Endothelial cell of hepatic sinusoid (primary cell): Measurements from ENCODE around the gene PIGN.

Experiments used
- in situ Hi-C: cut with HindIII; loops from 2 replicates; pipeline ENCODE4 v1.10.0; 2017; ENCODE audit warnings: low sequenced_read_pairs

The PIGN gene

GRCh38 chr18:62122330-62122729 is 64.5 kb downstream of the PIGN start:
- in situ Hi-C loops: no loop called here

GRCh38 chr18:62119884-62120283 is 67.0 kb downstream of the PIGN start:
- in situ Hi-C loops: no loop called here

- in situ Hi-C loops: no loop called here
Observed at GRCh38 chr18:62118328-62118727, 68.5 kb downstream of the PIGN start.

- in situ Hi-C loops: no loop called here
Observed at GRCh38 chr18:62109676-62110075, 77.2 kb downstream of the PIGN start.

GRCh38 chr18:62107881-62108280 is 79.0 kb downstream of the PIGN start:
- in situ Hi-C loops: no loop called here

GRCh38 chr18:62106271-62106670 is 80.6 kb downstream of the PIGN start:
- in situ Hi-C loops: no loop called here

- in situ Hi-C loops: no loop called here
Observed at GRCh38 chr18:62105376-62105775, 81.5 kb downstream of the PIGN start.

GRCh38 chr18:62102221-62102620 is 84.6 kb downstream of the PIGN start:
- in situ Hi-C loops: no loop called here

- in situ Hi-C loops: no loop called here
Observed at GRCh38 chr18:62101321-62101721, 85.5 kb downstream of the PIGN start.

- in situ Hi-C loops: no loop called here
Observed at GRCh38 chr18:62098960-62099359, 87.9 kb downstream of the PIGN start.

- in situ Hi-C loops: no loop called here
Observed at GRCh38 chr18:62097698-62098097, 89.2 kb downstream of the PIGN start.

- in situ Hi-C loops: no loop called here
Observed at GRCh38 chr18:62091487-62092120, 95.3 kb downstream of the PIGN start.

GRCh38 chr18:62089174-62089573 is 97.7 kb downstream of the PIGN start:
- in situ Hi-C loops: no loop called here

- in situ Hi-C loops: no loop called here
Observed at GRCh38 chr18:62088156-62088555, 98.7 kb downstream of the PIGN start.

GRCh38 chr18:62085756-62086155 is 101.1 kb downstream of the PIGN start:
- in situ Hi-C loops: no loop called here

GRCh38 chr18:62081761-62082294 is 105.0 kb downstream of the PIGN start:
- in situ Hi-C loops: loop anchor here (5.0 kb wide), 1 partner anchor 65 kb away; no protein-coding TSS in a partner anchor

- in situ Hi-C loops: loop anchor here (5.0 kb wide), 1 partner anchor 64 kb away; no protein-coding TSS in a partner anchor
Observed at GRCh38 chr18:62081248-62081647, 105.6 kb downstream of the PIGN start.

GRCh38 chr18:62080172-62080900 is 106.5 kb downstream of the PIGN start:
- in situ Hi-C loops: loop anchor here (5.0 kb wide), 1 partner anchor 63 kb away; no protein-coding TSS in a partner anchor

- in situ Hi-C loops: no loop called here
Observed at GRCh38 chr18:62073461-62074281, 113.2 kb downstream of the PIGN start.

GRCh38 chr18:62072370-62072769 is 114.5 kb downstream of the PIGN start:
- in situ Hi-C loops: no loop called here

GRCh38 chr18:62071071-62071470 is 115.8 kb downstream of the PIGN start:
- in situ Hi-C loops: no loop called here
